Endodermal cell (in vitro differentiated cells): ENCODE measurements around the gene THADA. TPM values are rescaled to one million over a fixed set of nuclear protein-coding genes. Genes with fewer than 3 reads are reported as not detected.
"Not testable (repeated sequence)": the region's sequence is repeated elsewhere in the genome, so short reads cannot be mapped to it uniquely, and the experiment has no call there.

Source experiments
- DNase-seq: peaks from one replicate; pipeline ENCODE4 v3.0.0-alpha.2; 2017
- H3K27ac ChIP-seq: 2 replicates; pipeline ENCODE4 v1.5.1; 2013; ENCODE audit warnings: mild to moderate bottlenecking, low read depth, low read length, moderate library complexity
- H3K27me3 ChIP-seq: 2 replicates; pipeline ENCODE4 v1.6.1; 2013; ENCODE audit warnings: mild to moderate bottlenecking, low read length, moderate library complexity; ENCODE audit not compliant: insufficient read depth, control insufficient read depth, poor library complexity, severe bottlenecking
- H3K36me3 ChIP-seq: 2 replicates; pipeline ENCODE4 v1.7.0; 2013; ENCODE audit warnings: mild to moderate bottlenecking, low read length, moderate library complexity; ENCODE audit not compliant: control insufficient read depth, insufficient read depth
- H3K4me1 ChIP-seq: one replicate; pipeline ENCODE4 v1.7.0; 2013; ENCODE audit warnings: low read length; ENCODE audit not compliant: control insufficient read depth, insufficient read depth
- H3K4me3 ChIP-seq: 2 replicates; pipeline ENCODE4 v1.5.1; 2013; ENCODE audit warnings: mild to moderate bottlenecking, low read length, moderate library complexity
- H3K9ac ChIP-seq: 2 replicates; pipeline ENCODE4 v1.6.1; 2013; ENCODE audit warnings: mild to moderate bottlenecking, low read length, moderate library complexity; ENCODE audit not compliant: poor library complexity, severe bottlenecking; ENCODE audit errors: extremely low read depth
- H3K9me3 ChIP-seq: 2 replicates; pipeline ENCODE4 v1.6.1; 2013; ENCODE audit warnings: mild to moderate bottlenecking, low read length, moderate library complexity; ENCODE audit not compliant: control insufficient read depth
- H3K27ac Mint-ChIP-seq: 2 replicates; pipeline ENCODE4 v1.8.0; 2020; ENCODE audit warnings: mixed read lengths
- H3K27me3 Mint-ChIP-seq: 2 replicates; pipeline ENCODE4 v1.8.0; 2021; ENCODE audit warnings: mild to moderate bottlenecking, mixed read lengths; ENCODE audit not compliant: insufficient read depth
- H3K36me3 Mint-ChIP-seq: 2 replicates; pipeline ENCODE4 v1.8.0; 2020; ENCODE audit warnings: low read depth, mixed read lengths
- H3K4me1 Mint-ChIP-seq: 2 replicates; pipeline ENCODE4 v1.8.0; 2020; ENCODE audit warnings: mixed read lengths
- H3K4me3 Mint-ChIP-seq: 2 replicates; pipeline ENCODE4 v1.8.0; 2020; ENCODE audit warnings: mild to moderate bottlenecking, moderate library complexity, mixed read lengths
- H3K9me3 Mint-ChIP-seq: 2 replicates; pipeline ENCODE4 v1.8.0; 2020; ENCODE audit warnings: mild to moderate bottlenecking, mixed read lengths
- WGBS, 2 experiments: methylation state at CpG; one replicate each; pipeline versions ENCODE4 v1.1.5 to v1.1.7; 2013; ENCODE audit warnings: missing lambda C conversion rate in 2 of 2, mixed read lengths in 1 of 2; ENCODE audit not compliant: insufficient coverage in 1 of 2, insufficient read length in 1 of 2; 5-methylcytosine and 5-hydroxymethylcytosine counted together
- total RNA-seq, 2 donors: library from RNA; stranded (reverse); fragmentation: NEBNext Ultra II Directional in 1 of 2; extraction: Animal tissue kit (Norgen Biotek cat#: 25700) in 1 of 2; gene quantifications; 2 replicates in 1 of 2; 3 replicates in 1 of 2; pipeline ENCODE4 v1.2.1, GENCODE V29; 2021
- TF ChIP-seq, protein P1 (sequence below): fragments of 200-600 bp; sonication (generic); conservative IDR thresholded peaks from 2 replicates; pipeline ENCODE4 v1.5.0; 2021; ENCODE audit warnings: antibody characterized with exemption, mild to moderate bottlenecking

The THADA gene
- total RNA-seq, 2 donors from 2014 or later, result 32.8 to 35.0 TPM

DNA sequence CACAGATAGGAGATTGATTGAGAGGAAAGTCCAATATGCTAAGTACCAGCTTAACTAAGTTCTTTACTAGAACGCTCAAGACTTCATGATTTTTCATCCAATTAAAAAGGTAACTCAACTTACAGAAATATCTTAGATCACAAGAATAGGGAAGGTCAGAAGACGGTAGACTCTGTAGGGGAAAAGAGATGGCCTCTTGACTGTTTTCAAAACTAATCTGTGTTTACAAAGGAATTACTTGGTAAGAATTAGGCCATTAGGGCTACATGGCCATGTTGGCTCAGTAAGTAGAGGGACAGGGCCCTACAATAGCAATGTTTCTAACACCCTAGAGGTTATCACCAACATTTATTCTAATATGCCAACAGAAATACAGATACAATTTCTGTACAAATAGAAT, 196.7 kb downstream of the THADA start:
- TF ChIP-seq, protein P1, sequence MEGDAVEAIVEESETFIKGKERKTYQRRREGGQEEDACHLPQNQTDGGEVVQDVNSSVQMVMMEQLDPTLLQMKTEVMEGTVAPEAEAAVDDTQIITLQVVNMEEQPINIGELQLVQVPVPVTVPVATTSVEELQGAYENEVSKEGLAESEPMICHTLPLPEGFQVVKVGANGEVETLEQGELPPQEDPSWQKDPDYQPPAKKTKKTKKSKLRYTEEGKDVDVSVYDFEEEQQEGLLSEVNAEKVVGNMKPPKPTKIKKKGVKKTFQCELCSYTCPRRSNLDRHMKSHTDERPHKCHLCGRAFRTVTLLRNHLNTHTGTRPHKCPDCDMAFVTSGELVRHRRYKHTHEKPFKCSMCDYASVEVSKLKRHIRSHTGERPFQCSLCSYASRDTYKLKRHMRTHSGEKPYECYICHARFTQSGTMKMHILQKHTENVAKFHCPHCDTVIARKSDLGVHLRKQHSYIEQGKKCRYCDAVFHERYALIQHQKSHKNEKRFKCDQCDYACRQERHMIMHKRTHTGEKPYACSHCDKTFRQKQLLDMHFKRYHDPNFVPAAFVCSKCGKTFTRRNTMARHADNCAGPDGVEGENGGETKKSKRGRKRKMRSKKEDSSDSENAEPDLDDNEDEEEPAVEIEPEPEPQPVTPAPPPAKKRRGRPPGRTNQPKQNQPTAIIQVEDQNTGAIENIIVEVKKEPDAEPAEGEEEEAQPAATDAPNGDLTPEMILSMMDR, result no peak
- Histone ChIP-seq H3K4me1 (peaks cover 2% of the 10 kb centered on the region), H3K4me3 (no peak overlapping the region), H3K27me3 (no peaks in the 10 kb centered on the region), H3K36me3 (no peaks in the 10 kb centered on the region), H3K9me3 (no peaks in the 10 kb centered on the region), H3K27ac (no peak overlapping the region), H3K9ac (no peak overlapping the region)
- no peak for DNase-seq
- 85% methylated on average over 2 of the region's 2 CpGs; no CpG with 5 or more reads in 1 of the 2 experiments for WGBS, 2 experiments
- peaks cover 13% of the 10 kb centered on the region for H3K36me3 Mint-ChIP-seq
- H3K9me3 Mint-ChIP-seq, result no peaks in the 10 kb centered on the region
- no peak overlapping the region for H3K27ac Mint-ChIP-seq
- no peak overlapping the region for H3K4me3 Mint-ChIP-seq
- H3K27me3 Mint-ChIP-seq, result no peaks in the 10 kb centered on the region
- peaks cover 8% of the 10 kb centered on the region for H3K4me1 Mint-ChIP-seq

DNA sequence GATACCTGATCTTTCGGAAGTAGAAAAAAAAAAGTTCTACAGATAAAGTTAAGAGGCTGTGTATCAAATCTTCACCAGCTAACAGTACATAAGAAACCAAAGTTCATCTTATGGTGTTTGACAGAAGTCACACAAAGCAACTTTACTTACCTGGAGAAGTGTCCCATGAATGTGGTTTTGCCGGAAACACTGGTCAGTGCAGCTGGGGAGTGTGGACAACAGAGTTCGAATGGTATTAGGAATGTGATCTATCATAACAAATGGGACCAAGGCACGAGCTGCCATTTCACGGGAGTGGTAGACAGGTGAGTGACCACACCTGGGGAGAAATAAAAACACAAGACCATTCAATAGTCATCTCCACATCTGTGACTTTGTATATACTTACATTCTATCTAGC, 198.0 kb downstream of the THADA start:
- Histone ChIP-seq H3K4me3 (no peak overlapping the region), H3K9ac (no peak overlapping the region), H3K27ac (no peak overlapping the region), H3K36me3 (no peaks in the 10 kb centered on the region), H3K9me3 (no peaks in the 10 kb centered on the region), H3K4me1 (peaks cover 2% of the 10 kb centered on the region), H3K27me3 (no peaks in the 10 kb centered on the region)
- Mint-ChIP-seq H3K4me3 (no peak overlapping the region), H3K9me3 (no peaks in the 10 kb centered on the region), H3K4me1 (peaks cover 8% of the 10 kb centered on the region), H3K27ac (no peak overlapping the region), H3K36me3 (peaks cover 19% of the 10 kb centered on the region), H3K27me3 (no peaks in the 10 kb centered on the region)
- no peak for DNase-seq
- TF ChIP-seq, protein P1, result no peak
- 95 to 100% methylated on average over 2 to 5 of the region's 5 CpGs for WGBS, 2 experiments

DNA sequence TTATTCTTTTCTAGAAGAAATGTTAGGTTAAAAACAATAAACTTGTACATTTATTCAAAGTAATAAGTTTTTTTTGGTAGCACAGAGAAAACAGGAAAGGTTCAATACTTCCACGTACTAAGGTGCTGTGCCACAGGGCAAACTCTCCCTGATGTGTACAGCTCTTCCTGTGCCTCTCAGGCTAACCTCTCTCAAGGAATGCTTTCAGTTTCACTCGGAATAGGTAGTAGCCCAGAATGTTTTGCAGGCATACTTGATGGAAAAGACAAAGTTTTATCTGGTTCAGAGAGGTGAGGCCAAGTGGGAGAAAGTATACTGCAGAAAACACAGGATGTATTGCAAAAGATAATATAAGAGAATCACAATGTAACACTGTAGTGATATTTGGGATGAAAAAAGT, 198.4 kb downstream of the THADA start:
- no peak for DNase-seq
- Mint-ChIP-seq H3K36me3 (peaks cover 19% of the 10 kb centered on the region), H3K9me3 (no peaks in the 10 kb centered on the region), H3K4me1 (peaks cover 8% of the 10 kb centered on the region), H3K4me3 (no peak overlapping the region), H3K27me3 (no peaks in the 10 kb centered on the region), H3K27ac (no peak overlapping the region)
- TF ChIP-seq, protein P1, result no peak
- Histone ChIP-seq H3K27me3 (no peaks in the 10 kb centered on the region), H3K4me1 (peaks cover 2% of the 10 kb centered on the region), H3K36me3 (no peaks in the 10 kb centered on the region), H3K4me3 (no peak overlapping the region), H3K27ac (no peak overlapping the region), H3K9ac (no peak overlapping the region), H3K9me3 (no peaks in the 10 kb centered on the region)
- WGBS, 2 experiments, result 100% methylated on average over 2 of the region's 2 CpGs

DNA sequence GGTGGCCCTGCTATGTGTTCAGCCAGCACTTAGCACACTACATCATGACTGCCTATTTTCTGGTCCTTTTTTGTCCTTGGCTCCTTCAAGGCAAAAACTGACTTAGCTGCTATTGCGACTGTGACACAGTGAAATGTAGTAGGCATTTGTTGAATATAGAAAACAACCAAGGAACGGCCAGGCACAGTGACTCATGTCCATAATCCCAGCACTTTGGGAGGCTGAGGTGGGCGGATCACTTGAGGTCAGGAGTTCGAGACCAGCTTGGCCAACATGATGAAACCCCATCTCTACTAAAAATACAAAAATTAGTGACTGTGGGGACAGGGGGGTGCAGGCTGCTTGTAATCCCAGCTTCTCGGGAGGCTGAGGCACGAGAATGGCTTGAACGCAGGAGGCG, 199.5 kb downstream of the THADA start:
- H3K4me3 Mint-ChIP-seq, H3K4me1 Mint-ChIP-seq, H3K4me1 ChIP-seq, DNase-seq, H3K36me3 ChIP-seq, H3K9me3 ChIP-seq, H3K27ac Mint-ChIP-seq, H3K9ac ChIP-seq, H3K27ac ChIP-seq, H3K27me3 ChIP-seq, H3K4me3 ChIP-seq, H3K27me3 Mint-ChIP-seq, H3K9me3 Mint-ChIP-seq: not testable (repeated sequence)
- 93 to 97% methylated on average over 8 of the region's 8 CpGs for WGBS, 2 experiments
- H3K36me3 Mint-ChIP-seq, result peaks cover 19% of the 10 kb centered on the region
